Esophagus (tissue), 2 donors: Measurements from ENCODE around the gene F13B. TPM values are rescaled to one million over a fixed set of nuclear protein-coding genes. Genes with fewer than 3 reads are reported as not detected.
"Not testable (repeated sequence)": the region's sequence is repeated elsewhere in the genome, so short reads cannot be mapped to it uniquely, and the experiment has no call there.

ENCODE experiments used
- H3K27ac ChIP-seq, 2 donors: one replicate each; pipeline ENCODE4 v1.5.1; 2013; ENCODE audit warnings: low read depth in 2 of 2, mild to moderate bottlenecking in 2 of 2, inconsistent platforms in 1 of 2, low read length in 1 of 2, moderate library complexity in 1 of 2
- H3K27me3 ChIP-seq, 2 donors: one replicate each; pipeline ENCODE4 v1.6.1; 2013; ENCODE audit warnings: low read length in 2 of 2, control low read depth in 1 of 2, mild to moderate bottlenecking in 1 of 2; ENCODE audit not compliant: insufficient read depth in 2 of 2, control insufficient read depth in 1 of 2
- H3K36me3 ChIP-seq, 2 donors: one replicate each; pipeline ENCODE4 v1.6.1; 2013; ENCODE audit warnings: low read length in 1 of 2; ENCODE audit not compliant: control insufficient read depth in 2 of 2, insufficient read depth in 2 of 2
- H3K4me1 ChIP-seq, 2 donors: one replicate each; pipeline ENCODE4 v1.6.1; 2013; ENCODE audit warnings: low read length in 1 of 2; ENCODE audit not compliant: control insufficient read depth in 2 of 2, insufficient read depth in 2 of 2
- H3K4me3 ChIP-seq, 2 donors: one replicate each; pipeline ENCODE4 v1.5.1; 2013; ENCODE audit warnings: low read length in 2 of 2, mild to moderate bottlenecking in 2 of 2, low read depth in 1 of 2, moderate library complexity in 1 of 2
- H3K9me3 ChIP-seq, 2 donors: one replicate each; pipeline ENCODE4 v1.6.1; 2013; ENCODE audit warnings: mild to moderate bottlenecking in 2 of 2, low read depth in 1 of 2, low read length in 1 of 2, moderate library complexity in 1 of 2; ENCODE audit not compliant: control insufficient read depth in 2 of 2, insufficient read depth in 1 of 2
- WGBS, 2 donors: extraction: QIAGEN DNeasy Blood & Tissue Kit; methylation state at CpG; one replicate each; pipeline ENCODE4 v1.1.7; 2013; 5-methylcytosine and 5-hydroxymethylcytosine counted together
- polyA plus RNA-seq, 2 donors: library from polyadenylated mRNA; stranded (reverse); fragments of 200-250 nt; gene quantifications; one replicate each; pipeline ENCODE4 v1.2.3, GENCODE V29; 2013
- donor health status: healthy with polysubstance abuse.
- donor health status: Bipolar disorder and iron deficiency.

The F13B gene
- not detected for polyA plus RNA-seq

- Histone ChIP-seq H3K27ac (no peak within 1 kb of the TSS), H3K4me3 (no peak within 1 kb of the TSS)
- 71 to 72% methylated on average over 3 of the region's 3 CpGs for whole genome bisulfite sequencing, 2 donors
Observed at GRCh38 chr1:197066719-197067456, at the start of gene F13B. Gene F13B, minus strand, starts transcription at chr1:197067260. Its CDS starts 37 bp downstream, at chr1:197067223.

GRCh38 chr1:197116156-197116555, 49.1 kb upstream of the F13B start:
- H3K9me3 ChIP-seq = no peaks in the 10 kb centered on the region

More at GRCh38 chr1:197066719-197067456, at the start of gene F13B:
- Histone ChIP-seq H3K36me3 (no peaks in the 10 kb centered on the region), H3K9me3 (peaks cover 0 to 3% of the 10 kb centered on the region in 2 donors), H3K4me1 (no peaks in the 10 kb centered on the region), H3K27me3 (peaks cover 0 to 2% of the 10 kb centered on the region in 2 donors)

GRCh38 chr1:197106869-197107268, 39.8 kb upstream of the F13B start:
- H3K9me3 ChIP-seq = no peaks in the 10 kb centered on the region
- no peaks in the 10 kb centered on the region for H3K4me1 ChIP-seq
- no peak overlapping the region for H3K4me3 ChIP-seq
- 98 to 100% methylated on average over 1 of the region's 1 CpG for WGBS, 2 donors
- H3K27ac ChIP-seq = no peak overlapping the region
- H3K36me3 ChIP-seq = no peaks in the 10 kb centered on the region
- H3K27me3 ChIP-seq = no peaks in the 10 kb centered on the region

More at GRCh38 chr1:197116156-197116555, 49.1 kb upstream of the F13B start:
- no peaks in the 10 kb centered on the region for H3K36me3 ChIP-seq
- 95 to 98% methylated on average over 2 of the region's 2 CpGs for WGBS, 2 donors
- H3K27ac ChIP-seq = no peak overlapping the region
- H3K4me3 ChIP-seq = no peak overlapping the region
- no peaks in the 10 kb centered on the region for H3K4me1 ChIP-seq
- no peaks in the 10 kb centered on the region for H3K27me3 ChIP-seq

GRCh38 chr1:197103300-197103699, 36.2 kb upstream of the F13B start:
- Histone ChIP-seq H3K36me3 (no peaks in the 10 kb centered on the region), H3K27me3 (no peaks in the 10 kb centered on the region), H3K4me1 (no peaks in the 10 kb centered on the region), H3K27ac (no peak overlapping the region), H3K9me3 (no peaks in the 10 kb centered on the region), H3K4me3 (no peak overlapping the region)
- WGBS, 2 donors = 90 to 93% methylated on average over 5 of the region's 5 CpGs

GRCh38 chr1:197101978-197102377, 34.9 kb upstream of the F13B start:
- H3K36me3 ChIP-seq = no peaks in the 10 kb centered on the region
- H3K27ac ChIP-seq = no peak overlapping the region
- no peaks in the 10 kb centered on the region for H3K27me3 ChIP-seq
- no peaks in the 10 kb centered on the region for H3K4me1 ChIP-seq
- no peak overlapping the region for H3K4me3 ChIP-seq
- H3K9me3 ChIP-seq = no peaks in the 10 kb centered on the region
- 89 to 93% methylated on average over 3 of the region's 3 CpGs for WGBS, 2 donors

- 93 to 94% methylated on average over 3 of the region's 3 CpGs for WGBS, 2 donors
- Histone ChIP-seq H3K27ac (no peak overlapping the region), H3K9me3 (no peaks in the 10 kb centered on the region), H3K4me1 (no peaks in the 10 kb centered on the region), H3K27me3 (no peaks in the 10 kb centered on the region), H3K36me3 (no peaks in the 10 kb centered on the region), H3K4me3 (no peak overlapping the region)
Observed at GRCh38 chr1:197100677-197101076, 33.6 kb upstream of the F13B start.

GRCh38 chr1:197099444-197099843, 32.4 kb upstream of the F13B start:
- Histone ChIP-seq H3K27ac (no peak overlapping the region), H3K27me3 (no peaks in the 10 kb centered on the region), H3K36me3 (no peaks in the 10 kb centered on the region), H3K4me1 (no peaks in the 10 kb centered on the region), H3K9me3 (no peaks in the 10 kb centered on the region), H3K4me3 (no peak overlapping the region)

GRCh38 chr1:197096971-197097370, 29.9 kb upstream of the F13B start:
- not testable (repeated sequence) for H3K27me3 ChIP-seq, H3K9me3 ChIP-seq, H3K4me1 ChIP-seq, H3K27ac ChIP-seq, H3K4me3 ChIP-seq, H3K36me3 ChIP-seq
- WGBS, 2 donors = 100% methylated on average over 2 of the region's 2 CpGs

- Histone ChIP-seq H3K4me1 (no peaks in the 10 kb centered on the region), H3K27ac (no peak overlapping the region), H3K4me3 (no peak overlapping the region), H3K36me3 (no peaks in the 10 kb centered on the region), H3K9me3 (no peaks in the 10 kb centered on the region), H3K27me3 (no peaks in the 10 kb centered on the region)
- WGBS, 2 donors = 65 to 83% methylated on average over 1 of the region's 1 CpG
Observed at GRCh38 chr1:197096137-197096536, 29.1 kb upstream of the F13B start.

GRCh38 chr1:197093226-197093885, 26.3 kb upstream of the F13B start:
- WGBS, 2 donors = 97 to 98% methylated on average over 4 of the region's 4 CpGs
- Histone ChIP-seq H3K4me3 (no peak overlapping the region), H3K27ac (no peak overlapping the region), H3K9me3 (no peaks in the 10 kb centered on the region), H3K27me3 (no peaks in the 10 kb centered on the region), H3K4me1 (no peaks in the 10 kb centered on the region), H3K36me3 (no peaks in the 10 kb centered on the region)
